Lower leg skin (tissue), 3 donors: Measurements from ENCODE around the gene SYCP3.

ENCODE experiments used
- CTCF ChIP-seq, 3 donors: fragments of 450-650 bp; IDR thresholded peaks; one replicate each; pipeline ENCODE4 v1.5.1; 2016; ENCODE audit warnings: antibody characterized with exemption in 3 of 3, mild to moderate bottlenecking in 3 of 3, moderate library complexity in 2 of 3
- POLR2A ChIP-seq, 2 donors: fragments of 450-650 bp; IDR thresholded peaks; one replicate each; pipeline ENCODE4 v1.6.1; 2016 to 2017; ENCODE audit warnings: antibody characterized with exemption in 2 of 2, mild to moderate bottlenecking in 1 of 2, moderate library complexity in 1 of 2

DNA sequence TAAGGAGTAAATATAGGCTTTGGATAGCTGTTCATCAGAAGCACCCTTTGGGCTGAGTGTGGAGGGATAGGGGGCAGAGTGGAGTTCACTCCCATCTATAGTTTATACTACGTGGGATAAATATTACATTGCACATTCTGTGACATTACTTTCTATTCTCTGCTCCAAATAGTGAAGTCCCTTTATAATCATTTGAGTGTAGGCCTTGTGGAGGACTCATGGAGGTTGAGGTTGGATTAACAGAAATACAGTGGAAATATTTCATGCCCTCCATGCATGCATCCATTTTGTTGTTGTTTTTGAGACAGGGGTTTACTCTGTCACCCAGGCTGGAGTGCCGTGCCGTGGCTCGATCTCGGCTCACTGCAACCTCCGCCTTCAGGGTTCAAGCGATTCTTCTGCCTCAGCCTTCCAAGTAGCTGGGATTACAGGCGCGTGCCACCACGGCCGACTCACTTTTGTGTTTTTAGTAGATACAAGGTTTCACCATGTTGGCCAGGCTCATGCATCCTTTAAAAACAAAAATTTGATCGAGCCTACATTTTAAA, 40.4 kb downstream of the SYCP3 start:
- TF ChIP-seq CTCF (IDR thresholded peaks at IDR 0.05) (no peak), POLR2A (IDR thresholded peaks at IDR 0.05) (no peak)
